GM21360 (cell line): ENCODE measurements around the gene ZMYND8.
"Not testable (repeated sequence)": the region's sequence is repeated elsewhere in the genome, so short reads cannot be mapped to it uniquely, and the experiment has no call there.

ENCODE experiments used
- ATAC-seq: cut with Tn5 transposase; IDR thresholded peaks from one replicate; pipeline ENCODE4 v1.9.1; 2021; ENCODE audit warnings: mild to moderate bottlenecking, moderate library complexity; ENCODE audit not compliant: unreplicated experiment

The ZMYND8 gene

DNA sequence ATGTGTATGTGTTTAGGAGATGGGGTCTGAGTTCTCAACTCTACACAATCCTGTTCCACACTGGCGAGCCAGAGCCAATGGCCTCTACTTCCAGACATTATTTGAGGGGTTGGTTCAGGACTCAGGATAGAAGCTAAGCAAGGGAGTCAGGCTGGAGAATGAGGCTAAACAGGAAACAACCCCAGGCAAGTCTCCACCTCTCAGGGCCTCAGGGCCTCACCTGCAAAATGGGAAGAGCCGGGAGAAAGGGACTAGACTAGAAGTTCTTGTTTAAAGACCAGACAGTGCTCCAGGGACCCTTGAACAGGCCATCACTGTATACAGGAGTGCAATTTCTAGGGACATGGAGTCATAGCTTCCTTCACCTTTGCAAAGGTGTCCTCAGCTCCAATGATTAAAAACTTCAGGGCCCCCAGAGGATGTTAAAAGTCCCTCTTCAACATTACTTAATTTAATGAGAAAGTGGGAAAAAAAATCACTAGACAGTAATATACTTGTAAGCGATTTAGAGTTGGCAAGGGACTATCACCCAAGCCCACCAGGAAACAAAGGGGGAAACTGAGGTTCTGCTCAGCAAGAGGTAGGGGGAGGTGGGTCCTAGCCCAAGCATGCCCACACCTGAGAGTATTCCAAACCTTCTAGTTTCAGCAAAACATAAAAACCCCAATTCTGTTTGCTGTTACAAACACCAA, 41.7 kb downstream of the ZMYND8 start:
- ATAC-seq: no peak

DNA sequence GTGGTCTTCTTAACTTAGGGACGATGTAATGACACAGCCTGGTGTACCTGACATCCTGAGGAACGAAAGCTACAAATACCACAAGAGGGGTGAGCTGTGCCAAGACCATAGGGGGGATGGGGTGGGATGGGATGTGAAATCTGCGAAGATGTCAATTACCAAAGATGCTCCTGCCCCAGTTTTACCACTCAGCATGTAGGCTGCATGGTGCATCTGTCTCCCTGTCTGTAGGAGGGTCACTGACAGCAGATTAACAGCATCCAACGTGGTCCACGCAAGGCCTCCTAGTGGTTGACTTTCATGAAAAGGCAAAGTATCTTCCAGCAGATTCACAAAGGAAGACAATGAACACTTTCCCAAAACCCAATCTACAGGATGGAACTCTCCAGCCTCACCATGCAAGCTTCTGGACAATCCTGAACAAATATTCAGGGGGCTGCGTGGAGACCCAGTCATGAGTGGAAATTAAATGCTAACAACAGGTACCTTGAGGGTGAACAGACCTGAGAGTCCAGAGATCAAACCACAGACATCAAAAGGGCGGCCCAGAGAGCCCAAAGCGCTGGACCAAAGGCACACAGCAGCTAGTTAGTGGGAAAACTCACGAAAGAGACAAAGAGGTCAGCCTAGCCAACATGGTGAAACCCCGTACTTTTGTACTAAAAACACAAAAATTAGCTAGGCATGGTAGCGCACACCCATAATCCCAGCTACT, 44.4 kb downstream of the ZMYND8 start:
- no peak for ATAC-seq

DNA sequence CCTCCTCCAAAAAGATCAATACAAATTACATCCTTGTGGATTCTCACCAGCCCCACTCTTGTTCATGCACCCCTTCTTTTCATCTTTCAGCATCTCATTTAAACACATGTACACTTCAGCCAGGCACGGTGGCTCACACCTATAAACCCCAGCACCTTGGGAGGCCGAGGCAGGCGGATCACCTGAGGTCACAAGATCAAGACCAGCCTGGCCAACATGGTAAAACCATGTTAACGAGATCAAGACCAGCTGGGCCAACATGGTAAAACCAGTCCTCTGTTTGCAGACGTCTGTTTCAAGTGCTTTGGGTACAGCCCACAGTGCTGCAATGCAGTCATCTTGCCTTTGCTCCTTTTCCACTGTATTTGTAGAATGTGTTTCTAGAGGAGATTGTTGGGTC, 45.3 kb downstream of the ZMYND8 start:
- ATAC-seq: no peak

DNA sequence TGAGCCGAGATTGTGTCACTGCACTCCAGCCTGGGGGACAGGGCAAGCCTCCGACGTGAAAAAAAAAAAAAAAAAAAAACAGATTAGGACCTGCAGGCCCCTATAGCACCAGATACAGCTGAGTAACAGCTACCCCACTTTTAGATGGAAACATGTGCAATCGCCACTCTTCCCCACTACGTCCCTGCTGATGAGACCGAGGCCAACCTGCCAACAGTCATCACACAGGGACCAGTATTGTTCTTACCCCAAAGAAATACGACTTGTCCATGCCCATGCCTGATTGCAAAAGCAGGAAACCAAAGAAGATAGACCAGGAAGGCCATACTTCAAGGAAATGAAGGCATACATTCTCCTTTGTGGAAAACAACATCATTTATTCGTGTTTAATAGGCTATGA, 45.8 kb downstream of the ZMYND8 start:
- ATAC-seq: no peak

DNA sequence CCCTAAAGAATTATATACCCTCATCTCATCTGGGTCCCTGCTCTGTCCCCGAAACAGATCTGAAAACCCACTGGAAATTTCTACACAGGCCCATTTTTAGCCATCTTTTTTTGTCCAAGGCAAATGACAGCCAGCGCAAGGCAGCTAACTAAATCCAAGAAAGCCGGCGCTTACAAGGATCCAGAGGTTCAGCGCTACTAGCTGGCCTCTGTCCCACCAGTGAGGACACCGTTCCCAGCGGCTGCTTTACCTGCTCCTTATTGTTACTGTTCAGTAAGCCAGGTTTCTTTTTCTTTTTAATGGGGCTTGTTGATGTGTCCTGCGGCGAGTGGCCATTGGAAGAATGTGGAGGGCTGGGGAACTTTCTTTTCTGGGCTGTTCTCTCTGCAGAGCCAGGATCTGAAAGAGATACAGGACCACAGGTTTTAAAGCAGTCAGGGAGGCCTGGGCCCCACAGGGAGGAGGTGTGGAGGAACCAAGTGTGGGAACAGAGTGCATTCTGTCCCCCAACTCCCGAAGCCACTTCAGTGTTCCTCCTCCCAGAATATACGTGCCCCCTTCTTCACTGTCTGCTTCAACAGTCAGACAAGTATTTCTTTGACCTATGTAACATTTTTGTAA, 46.6 kb downstream of the ZMYND8 start:
- no peak for ATAC-seq

DNA sequence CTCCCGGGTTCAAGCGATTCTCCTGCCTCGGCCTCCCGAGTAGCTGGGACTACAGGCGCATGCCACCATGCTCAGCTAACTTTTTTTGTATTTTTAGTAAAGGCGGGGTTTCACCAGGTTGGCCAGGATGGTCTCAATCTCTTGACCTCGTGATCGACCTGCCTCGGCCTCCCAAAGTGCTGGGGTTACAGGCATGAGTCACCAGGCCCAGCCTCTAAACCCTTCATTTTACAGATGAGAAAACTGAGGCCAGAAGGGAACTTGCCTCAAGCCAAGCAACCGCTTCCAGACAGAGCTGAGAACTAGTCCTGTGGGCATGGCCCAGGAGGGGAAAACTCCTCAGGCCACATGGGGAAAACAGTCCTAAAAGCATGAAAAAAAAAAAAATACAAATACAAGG, 47.1 kb downstream of the ZMYND8 start:
- ATAC-seq: no peak

DNA sequence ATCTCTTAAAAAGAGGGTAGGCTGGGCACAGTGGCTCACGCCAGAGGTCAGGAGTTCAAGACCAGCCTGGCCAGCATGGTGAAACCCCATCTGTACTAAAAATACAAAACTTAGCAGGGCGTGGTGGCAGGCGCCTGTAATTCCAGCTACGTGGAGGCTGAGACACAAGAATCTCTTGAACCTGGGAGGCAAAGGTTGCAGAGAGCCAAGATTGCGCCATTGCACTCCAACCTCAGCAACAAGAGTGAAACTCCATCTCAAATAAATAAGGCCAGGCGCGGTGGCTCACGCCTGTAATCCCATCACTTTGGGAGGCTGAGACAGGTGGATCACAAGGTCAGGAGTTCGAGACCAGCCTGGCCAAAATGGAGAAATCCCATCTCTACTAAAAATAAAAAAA, 48.9 kb downstream of the ZMYND8 start:
- ATAC-seq: not testable (repeated sequence)

DNA sequence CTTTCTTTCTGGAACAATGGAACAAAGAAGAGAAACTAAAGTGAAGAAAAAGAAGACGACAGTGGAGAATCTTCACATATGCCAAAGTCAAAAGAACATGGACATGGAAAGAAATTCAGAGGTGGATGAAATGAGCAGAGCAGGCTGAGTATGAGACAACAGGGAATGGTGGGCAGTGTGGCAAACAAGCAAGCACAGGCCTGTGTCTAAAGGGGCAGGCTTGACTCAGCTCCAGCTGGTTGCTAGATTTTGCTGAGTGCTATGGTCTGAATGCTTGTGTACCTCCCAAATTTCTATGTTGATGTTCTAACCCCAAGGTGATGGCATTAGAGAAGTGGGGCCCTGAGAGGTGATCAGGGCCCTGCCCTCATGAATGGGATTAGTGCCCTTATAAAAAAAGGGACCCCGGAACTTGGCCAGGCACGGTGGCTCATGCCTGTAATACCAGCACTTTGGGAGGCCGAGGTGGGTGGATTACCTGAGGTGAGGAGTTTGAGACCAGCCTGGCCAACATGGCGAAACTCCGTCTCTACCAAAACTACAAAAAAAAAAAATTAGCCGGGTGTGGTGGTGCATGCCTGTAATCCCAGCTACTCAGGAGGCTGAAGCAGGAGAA, 49.6 kb downstream of the ZMYND8 start:
- no peak for ATAC-seq

DNA sequence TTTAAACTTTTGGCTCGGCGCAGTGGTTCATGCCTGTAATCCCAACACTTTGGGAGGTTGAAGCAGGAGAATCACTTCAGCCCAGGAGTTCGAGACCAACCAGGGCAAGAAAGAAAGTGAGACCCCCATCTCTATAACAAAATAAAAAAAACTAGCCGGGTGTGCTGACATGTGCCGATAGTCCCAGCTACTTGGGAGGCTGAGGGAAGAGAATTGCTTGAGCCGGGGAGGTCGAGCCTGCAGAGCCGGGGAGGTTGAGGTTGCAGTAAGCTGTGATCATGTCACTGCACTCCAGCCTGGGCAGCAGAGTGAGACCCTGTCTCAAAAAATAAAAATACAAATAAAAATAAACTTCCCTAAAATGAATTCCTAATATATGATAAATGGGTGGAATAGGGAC, 50.4 kb downstream of the ZMYND8 start:
- no peak for ATAC-seq

DNA sequence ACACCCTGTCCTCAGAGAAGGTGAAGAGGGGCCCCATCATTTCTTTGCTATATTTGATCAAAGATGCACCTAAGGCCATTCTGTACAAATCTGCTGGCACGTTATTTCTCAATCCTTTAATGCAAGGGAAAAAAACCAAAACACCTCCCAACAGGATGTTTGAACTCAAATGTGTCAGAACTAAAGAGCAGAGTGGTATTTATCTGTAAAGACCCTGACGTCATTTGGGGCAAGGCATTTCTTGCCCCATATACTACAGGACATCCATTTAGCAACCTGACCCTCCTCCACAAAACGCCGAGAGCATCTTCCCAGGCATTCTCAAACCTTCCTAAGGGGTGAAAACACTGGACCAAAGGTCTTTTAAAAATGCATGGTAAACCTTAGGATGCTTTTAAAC, 50.8 kb downstream of the ZMYND8 start:
- ATAC-seq: no peak

DNA sequence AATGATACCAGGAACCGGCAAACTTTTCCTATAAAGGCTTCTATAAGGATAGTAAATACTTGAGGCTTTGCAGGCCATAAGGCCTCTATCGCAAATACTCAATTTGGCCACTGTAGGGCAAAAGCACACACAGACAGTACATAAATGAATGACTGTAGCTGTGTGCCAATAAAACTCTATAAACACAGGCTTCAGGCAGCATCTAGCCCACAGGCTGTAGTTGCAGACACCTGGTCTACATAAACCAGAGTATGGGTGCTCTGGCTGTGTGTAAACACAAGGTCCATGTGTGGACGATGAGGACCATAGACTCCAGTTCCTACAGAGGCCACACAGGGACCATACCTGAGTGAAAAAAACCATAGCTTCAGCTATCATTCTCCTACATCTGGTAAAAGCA, 52.2 kb downstream of the ZMYND8 start:
- no peak for ATAC-seq

DNA sequence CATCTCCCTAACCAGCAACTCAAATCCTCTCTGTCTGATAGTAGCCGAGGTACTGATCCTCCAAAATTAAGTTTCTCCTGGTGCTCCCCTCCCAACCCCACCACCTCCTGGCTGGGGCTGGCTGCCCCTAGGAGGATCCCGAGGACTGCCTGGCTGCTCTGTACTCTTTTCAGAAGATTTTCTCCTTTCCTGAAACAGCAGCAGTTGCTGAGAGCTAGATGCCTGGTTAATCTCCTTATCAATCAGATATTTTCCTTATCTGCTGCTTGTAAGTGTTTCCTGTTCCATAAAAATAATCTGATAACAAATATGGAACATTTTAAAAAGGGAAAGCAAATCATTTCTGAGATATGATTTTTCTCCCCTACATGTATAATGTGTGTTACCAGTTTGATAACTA, 52.8 kb downstream of the ZMYND8 start:
- ATAC-seq: no peak

DNA sequence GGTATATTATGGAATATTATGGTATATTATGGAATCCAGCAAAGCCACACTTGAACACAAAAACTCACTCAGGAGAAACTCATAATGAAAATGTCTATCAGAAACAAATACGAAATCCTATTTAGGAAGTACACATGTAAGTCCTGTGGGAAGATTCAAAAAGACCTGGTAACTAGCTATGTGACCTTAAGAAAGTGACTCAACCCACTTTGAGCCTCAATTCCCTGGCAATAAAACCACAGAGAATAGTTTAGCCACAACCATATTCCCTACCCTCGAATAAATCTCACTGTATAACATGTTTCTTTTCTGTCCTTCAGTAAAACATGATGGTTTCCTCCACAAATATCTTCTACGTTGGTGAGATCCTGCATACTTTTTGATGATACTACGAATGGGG, 56.4 kb downstream of the ZMYND8 start:
- ATAC-seq: no peak

DNA sequence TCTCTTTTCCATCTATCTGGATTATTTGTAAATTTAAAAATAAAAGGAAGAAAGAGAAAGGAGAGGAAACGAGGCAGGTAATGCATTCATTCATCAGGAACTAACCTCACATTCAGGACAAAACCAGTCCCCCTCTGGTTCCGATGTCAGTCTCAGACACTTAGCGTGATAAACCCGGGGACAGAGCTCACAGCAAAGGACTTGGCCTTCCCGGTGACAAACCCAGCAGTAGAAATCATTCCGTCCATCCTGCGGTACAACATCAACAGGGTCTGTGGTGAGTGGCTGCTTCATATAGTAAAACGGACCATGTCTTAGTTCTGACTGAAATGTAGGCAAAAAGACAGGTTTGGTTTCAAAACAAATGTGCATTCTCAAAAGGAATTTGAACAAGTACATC, 57.9 kb downstream of the ZMYND8 start:
- no peak for ATAC-seq

DNA sequence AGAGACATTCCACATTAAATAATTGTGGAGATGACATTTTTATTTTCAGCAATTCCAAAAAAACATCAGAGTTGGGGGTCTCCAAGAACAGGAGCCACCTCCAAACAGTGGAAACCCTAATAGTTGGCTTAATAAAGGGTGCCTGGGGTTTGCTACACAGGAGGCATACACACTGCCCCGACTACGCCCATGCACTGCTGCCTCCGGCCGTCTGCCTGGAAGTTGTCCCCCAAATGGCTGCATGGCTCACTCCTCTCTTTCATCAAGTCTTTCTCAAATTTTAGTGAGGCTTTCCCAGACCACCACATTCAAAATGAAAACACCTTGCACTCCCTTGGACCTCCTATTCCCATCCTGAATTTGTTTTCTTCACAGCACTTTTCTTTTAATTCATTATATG, 58.8 kb downstream of the ZMYND8 start:
- no peak for ATAC-seq

DNA sequence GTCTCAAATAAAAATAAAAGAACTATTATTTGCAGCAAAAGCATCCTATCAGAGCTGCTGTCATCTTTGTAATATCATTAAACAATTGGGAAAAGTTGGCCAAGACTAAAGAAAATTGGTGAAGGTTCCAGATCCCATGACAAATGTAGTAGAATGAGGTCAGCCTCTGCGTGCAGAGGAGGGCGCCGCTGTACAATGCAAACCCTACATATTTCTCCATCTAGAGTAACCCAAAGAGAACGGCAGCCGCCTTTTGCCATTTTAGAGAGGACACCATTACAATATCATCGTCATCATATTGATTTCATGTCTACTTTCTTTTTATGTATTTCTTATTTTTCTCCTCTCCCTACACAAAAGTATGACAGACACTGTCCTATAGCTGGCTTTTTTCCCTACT, 59.5 kb downstream of the ZMYND8 start:
- ATAC-seq: no peak

DNA sequence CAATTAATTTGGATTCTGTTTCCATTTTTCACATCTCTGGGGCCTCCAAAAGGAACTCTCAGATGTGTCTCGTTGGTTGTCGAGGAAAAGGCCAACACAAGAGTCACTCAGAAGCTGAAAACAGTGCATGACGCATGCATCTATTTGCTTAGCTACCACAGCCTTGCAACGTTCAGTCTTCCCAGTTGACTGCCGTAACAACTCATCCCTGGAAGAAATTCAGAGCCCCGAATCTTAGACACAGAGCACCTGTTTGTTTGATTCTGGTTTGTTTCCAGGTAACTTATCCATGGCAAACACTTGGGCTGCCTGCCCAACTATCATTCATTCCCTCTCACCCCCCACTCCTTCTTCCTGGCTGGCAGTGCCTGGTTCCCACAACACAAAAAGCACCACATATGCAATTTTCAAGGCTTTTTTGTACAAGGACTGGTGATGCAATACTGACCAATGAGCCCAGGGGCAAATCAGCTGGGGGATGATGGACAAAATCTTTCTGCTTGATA, 60.5 kb downstream of the ZMYND8 start:
- ATAC-seq: no peak

DNA sequence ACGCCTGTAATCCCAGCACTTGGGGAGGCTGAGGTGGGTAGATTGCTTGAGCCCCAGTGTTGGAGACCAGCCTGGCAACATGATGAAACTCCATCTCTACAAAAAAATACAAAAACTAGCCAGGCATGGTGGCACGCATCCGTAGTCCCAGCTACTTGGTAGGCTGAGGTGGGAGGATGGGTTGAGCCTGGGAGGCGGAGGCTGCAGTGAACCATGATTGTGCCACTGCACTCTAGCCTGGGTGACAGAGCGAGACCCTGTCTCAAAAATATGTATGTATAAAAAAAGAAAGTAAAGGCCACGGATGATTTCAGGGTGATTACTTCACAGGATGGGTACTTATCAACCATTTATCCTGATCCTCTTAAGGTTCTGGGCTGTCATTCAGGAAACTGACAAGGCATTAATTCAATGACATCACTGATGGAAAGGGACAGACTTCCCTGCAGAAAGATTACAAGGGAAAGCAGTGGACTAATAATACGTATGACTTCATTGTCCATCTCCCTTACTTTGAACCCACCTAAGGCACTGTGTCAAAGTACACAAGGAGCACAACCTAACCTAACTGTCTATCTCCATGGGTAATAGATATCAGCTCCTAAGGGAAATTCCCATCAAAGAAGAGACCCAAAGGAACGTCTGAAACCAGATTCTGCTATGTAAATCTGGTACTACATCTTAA, 61.2 kb downstream of the ZMYND8 start:
- ATAC-seq: no peak

DNA sequence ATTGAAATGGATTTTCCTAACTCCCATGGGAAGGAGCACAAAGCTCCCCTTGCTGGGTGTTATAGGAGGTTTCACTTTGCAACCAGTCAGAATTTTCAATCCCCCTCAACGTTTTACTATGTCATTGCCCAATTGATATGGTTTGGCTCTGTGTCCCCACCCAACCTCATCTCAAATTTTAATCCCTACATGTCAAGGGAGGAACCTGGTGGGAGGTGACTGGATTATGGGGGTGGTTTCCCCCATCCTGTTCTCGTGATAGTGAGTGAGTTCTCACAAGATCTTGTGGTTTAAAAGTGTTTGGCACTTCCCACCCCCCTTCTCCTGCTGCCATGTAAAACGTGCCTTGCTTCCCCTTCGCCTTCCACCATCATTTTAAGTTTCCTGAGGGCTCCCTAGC, 62.9 kb downstream of the ZMYND8 start:
- no peak for ATAC-seq

DNA sequence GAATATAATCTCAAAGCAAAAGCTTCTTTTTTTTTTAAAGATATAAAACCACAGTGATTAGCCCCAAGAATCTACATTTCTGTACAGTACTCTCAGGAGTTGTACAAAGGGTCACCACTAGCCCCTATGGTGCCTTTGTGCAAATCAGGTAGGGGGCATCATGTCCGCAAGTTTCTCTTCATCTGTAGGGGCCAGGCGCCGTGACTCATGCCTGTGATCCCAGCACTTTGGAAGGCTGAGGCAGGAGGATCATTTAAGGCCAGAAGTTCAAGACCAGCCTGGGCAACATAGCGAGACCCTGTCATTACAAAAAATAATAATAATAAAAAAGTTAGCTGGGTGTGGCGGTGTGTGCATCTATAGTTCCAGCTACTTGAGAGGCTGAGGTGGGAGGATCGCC, 63.9 kb downstream of the ZMYND8 start:
- ATAC-seq: no peak
